ENCODE data around the gene PYCR2.

Gene PYCR2

DNA sequence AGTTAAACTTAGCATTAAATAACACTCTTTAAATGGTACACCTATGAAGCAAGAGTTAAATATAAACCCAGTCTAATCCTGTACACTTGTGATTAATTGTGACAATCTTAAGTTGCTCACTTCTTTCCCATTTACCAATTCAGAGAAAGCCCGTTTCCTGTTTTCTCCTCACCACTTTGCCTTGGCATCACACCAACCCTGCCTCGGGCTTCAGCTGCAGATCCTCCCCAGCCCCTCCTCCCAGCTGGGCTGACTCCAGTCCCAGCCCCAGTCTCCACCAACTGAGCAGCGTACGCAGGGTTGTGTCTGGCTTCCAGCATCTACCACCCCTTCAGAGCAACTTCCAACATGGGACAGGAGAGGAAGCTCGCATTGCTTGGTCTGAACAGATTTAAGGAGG is 4.1 kb downstream of the PYCR2 start:
- DNase-seq (ENCODE audit: low read depth) = no peak

DNA sequence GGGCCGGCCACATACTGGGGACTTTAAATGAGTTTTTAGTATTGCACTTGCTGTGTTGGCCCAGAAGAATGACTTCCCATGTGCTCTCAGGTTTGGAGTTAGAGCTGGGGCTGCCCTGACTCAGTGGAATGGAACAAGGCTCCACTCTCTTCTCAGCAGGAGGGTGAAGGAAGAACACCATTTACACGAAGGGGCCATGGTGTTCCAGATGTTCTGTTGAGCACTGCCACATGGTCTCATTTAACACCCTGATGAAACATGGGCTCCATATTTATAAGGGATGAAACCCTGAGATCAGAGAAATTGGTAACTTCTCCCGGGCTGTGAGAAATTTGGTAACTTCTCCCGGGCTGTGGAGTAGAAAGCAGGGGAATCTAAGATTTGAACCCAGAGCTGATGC is 5.8 kb downstream of the PYCR2 start:
- DNase-seq (ENCODE audit: low read depth) = no peak

DNA sequence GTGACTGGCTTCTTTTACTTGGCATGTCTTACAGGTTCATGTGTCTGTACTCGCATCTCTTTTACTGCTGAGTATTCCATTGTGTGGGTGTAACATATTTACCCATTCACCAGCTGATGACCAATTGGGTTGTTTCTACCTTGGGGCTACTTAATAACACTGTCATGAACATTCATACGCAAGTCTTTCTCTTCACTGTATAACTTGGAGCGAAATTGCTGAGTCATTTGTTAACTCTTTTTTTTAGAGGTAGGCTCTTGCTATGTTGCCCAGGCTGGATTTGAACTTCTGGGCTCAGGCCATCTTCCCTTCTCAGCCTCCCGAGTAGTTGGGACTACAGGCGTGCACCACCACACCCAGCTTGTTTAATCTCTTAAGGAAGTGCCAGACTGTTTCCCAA is 6.5 kb downstream of the PYCR2 start:
- DNase-seq (ENCODE audit: low read depth) = no peak

DNA sequence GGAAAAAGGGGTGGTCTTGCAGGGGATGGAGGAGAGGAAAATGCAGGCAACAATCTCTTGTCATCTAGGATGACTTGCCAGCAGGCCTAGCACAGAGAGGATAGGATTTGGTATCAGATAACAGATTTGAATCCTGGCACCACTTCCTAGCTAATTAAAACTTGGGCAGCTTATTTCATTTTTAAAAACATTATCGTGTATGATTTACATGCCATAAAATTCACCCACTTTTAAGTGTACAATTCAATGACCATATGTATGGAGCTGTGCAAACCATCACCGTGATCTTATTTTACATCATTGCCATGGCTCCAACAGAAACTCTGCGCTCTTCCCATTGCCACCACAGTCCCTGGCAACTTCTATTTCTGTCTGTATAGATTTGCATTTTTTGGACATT is 6.9 kb downstream of the PYCR2 start:
- no peak for DNase-seq (ENCODE audit: low read depth)

DNA sequence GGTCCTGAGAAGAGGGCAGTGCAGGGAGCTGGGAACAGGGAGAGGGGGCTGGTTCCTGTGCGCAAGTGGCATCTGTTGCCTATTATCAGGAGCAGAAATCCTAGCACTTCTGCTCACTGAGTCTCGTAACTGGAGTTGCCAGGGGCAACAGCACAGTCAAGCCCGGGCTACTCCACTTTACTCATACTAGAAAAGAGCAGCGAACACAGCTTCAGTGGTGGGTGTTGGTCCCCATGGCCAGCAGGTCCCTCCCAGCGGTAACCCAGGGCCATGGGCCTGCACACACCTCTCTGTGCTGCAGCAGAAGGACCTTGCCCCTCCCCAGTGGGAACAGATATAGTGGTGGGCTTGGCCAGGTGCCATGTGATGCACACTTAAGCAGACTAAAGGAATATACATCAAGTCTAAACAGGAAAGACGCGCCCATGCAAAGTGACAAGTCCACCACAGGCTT is 8.5 kb downstream of the PYCR2 start:
- DNase-seq (ENCODE audit: low read depth) = no peak

DNA sequence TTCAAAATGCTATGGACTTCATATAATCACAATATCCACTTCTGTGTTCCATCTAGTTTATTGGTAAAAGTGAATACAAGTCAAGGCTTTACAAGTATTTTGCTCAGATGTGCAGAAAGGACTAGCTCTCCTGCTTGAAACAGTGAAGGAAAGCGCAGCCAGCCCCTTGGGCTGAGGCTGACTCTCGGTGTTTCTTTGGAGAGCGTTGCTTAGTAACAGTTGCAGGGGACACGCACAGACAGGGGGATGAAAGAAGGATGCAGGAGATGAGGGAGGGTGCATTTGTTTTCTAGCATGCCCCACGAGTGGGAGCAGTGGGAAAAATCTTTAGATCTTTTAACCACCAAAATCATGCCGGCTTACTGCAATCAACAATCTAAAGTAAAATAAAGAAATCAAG is 9.1 kb downstream of the PYCR2 start:
- no peak for DNase-seq (ENCODE audit: low read depth)

DNA sequence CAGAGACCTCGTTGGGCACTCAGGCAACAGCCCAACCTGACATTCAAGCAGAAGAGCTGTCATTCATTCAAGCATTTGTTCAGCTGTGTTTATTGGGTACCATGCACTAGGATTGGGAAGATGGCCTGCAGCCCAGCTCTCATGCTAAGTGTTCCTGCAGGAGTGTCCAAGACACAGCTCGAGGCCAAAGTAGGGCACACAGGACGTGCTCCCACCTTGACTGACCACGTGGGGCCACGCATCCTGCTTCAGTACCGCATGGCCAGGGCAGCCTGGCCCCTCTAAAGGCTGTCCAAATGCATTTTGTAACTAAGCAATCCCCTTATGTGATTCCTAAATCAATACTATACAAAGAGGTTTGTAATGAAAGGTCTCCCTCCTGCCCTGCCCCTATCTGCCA is 9.7 kb downstream of the PYCR2 start:
- no peak for DNase-seq (ENCODE audit: low read depth)

DNA sequence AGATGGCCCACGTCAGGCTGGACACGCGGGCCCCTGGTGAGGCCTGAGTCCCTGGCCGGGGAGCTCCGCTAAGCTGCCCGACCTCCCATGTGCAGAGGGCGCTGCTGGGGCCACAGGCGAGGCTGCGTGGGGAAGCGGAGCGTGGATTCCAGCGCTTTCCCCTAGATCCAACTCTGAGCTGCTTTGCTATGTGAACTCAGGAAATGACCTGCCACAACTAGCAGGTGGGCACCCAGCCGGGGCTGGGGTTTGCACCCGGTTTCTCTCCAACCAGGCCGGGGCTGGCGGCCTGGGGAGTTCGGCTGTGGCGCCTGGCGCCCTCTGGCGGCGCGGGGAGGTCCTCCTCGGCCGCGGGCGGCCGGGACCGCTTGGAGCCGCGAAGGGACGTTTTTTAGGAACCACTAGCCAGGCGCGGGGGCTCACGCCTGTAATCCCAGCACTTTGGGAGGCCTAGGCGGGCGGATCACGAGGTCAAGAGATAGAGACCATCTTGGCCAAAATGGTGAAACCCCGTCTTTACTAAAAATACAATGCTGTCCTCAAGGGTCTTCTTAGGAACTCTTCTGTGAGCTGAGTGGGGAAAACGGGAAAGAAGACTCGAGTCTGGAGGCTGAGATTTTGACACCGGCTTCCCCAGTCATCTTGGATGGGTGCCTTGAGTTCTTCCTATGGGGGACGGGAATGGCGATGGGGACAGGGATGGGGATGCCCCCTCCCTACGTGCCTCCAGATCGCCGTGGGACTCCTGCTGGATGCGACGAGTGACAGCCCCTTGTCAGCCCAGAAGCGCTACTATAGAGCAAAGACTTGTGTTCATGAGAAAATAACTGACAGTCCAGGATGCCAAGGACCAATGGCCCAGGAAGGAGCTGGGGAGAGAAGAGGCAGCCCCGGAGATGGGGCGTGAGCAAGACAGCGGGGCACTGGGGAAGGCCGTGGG is 12.6 kb downstream of the PYCR2 start:
- DNase-seq (ENCODE audit: low read depth) = no peak

DNA sequence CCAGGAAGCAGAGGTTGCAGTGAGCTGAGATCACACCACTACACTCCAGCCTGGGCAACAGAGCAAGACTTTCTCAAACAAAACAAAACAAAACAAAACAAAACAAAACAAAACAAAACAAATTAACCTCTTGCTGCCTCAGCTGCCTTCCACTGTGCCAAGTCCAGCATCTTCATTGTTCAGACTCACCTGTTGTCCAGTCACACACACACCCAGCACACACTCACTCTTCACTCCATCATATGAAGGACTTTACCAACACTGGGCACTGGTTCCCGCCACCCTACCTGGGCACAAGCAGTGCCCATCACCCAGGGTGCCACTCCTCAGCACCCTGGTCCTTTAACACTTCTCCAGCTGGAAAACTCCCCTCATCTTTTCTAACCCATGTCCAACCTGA is 14.6 kb downstream of the PYCR2 start:
- no peak for DNase-seq (ENCODE audit: low read depth)

DNA sequence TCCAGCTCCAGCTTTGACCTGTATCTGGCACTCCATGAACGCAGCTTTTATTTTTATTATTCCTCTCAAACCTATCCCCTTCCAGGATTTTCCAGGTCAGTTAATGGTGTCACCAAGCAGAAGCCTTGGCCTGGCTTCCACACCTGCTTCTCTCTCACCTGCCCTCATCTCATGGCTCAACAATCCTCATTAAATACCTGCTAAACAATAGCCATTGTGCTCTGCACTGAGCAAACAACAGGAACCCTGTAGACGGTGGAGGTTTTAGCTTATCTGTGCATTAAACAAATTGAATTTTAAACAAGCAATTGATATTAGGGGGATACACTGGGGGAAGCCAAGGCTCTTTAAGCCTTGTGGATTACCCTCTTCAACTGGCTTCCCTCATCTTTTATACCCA is 15.3 kb downstream of the PYCR2 start:
- no peak for DNase-seq (ENCODE audit: low read depth)

DNA sequence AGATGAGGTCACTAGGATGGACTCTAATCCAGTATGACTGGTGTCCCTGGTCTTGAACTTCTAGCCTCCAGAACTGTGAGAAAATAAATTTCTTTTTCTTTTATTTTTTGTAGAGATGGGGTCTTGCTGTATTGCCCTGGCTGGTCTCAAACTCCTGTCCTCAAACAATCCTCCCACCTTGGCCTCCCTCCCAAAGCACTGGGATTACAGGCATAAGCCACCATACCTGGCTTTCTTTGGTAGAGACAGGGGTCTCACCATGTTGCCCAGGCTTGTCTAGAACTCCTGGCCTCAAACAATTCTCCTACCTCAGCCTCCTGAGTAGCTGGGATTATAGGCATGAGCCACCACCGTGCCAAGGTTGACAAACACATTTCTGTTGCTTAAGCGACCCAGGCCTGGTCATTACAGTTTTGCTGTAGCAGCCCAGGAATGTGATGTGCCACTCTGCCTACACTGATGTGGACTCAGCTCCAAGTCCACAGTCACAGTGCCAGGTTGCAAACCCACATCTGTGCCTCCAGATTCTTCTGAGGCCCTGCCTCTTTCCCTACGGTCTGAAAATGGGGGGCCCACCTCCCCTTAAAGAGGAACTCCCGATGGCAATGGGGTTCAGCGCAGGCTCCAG is 15.9 kb downstream of the PYCR2 start:
- DNase-seq (ENCODE audit: low read depth) = no peak

DNA sequence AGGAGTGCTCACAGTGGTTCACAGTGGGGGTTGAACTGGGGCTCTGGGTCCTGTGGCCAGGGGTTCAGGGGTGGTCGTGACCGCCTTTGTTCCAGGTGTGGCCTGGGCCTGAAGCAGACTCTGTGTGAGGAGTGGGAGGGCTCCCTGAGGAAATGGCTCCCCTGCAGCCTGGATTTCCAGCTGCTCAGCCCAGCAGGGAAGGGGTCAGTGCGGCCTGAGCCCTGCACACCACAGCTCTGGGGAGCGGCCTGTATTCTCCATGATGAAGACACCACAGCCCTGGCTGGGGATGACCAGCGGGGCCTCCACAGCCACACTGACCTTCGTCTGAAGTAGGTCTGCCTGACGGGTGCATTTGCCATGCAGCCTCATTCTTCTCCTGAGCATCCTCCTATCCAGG is 16.7 kb downstream of the PYCR2 start:
- DNase-seq (ENCODE audit: low read depth) = no peak

DNA sequence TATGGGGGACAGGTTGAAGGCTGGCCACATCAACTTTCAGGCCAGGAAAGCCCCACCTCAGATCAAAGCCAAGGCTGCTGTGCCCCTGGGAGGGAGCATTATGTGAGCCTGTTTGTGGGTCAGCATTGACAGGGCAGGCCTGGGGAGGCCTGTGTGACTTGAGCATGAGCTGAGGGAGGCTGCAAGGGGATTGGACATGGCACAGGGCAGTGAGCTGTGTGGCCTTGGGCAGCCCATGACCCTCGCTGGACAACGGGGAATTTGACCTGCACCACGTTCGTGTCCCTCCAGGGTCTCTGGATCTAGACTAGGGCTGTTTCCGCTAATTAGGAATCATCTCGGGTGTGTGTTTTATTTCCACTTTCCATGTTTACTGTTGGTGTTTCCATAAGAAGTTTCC is 17.6 kb downstream of the PYCR2 start:
- DNase-seq (ENCODE audit: low read depth) = no peak

DNA sequence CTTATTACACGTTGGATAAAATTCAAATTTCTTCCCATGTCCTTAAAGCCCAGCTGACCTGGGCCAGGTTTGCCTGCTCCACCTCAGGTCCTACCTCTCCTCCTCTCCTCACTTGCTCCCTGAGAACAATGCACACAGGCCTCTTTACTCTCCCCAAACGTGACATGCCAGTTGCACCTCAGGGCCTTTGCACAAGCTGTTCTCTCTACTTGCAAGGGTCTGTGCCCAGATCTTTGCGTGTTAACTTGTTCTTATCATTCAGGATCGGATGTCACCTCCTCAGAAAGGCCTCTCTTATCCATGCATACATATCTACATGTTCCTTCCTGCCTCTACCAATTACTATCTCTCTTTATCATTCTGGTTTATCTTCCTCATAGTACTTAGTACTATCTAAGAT is 20.4 kb downstream of the PYCR2 start:
- no peak for DNase-seq (ENCODE audit: low read depth)

DNA sequence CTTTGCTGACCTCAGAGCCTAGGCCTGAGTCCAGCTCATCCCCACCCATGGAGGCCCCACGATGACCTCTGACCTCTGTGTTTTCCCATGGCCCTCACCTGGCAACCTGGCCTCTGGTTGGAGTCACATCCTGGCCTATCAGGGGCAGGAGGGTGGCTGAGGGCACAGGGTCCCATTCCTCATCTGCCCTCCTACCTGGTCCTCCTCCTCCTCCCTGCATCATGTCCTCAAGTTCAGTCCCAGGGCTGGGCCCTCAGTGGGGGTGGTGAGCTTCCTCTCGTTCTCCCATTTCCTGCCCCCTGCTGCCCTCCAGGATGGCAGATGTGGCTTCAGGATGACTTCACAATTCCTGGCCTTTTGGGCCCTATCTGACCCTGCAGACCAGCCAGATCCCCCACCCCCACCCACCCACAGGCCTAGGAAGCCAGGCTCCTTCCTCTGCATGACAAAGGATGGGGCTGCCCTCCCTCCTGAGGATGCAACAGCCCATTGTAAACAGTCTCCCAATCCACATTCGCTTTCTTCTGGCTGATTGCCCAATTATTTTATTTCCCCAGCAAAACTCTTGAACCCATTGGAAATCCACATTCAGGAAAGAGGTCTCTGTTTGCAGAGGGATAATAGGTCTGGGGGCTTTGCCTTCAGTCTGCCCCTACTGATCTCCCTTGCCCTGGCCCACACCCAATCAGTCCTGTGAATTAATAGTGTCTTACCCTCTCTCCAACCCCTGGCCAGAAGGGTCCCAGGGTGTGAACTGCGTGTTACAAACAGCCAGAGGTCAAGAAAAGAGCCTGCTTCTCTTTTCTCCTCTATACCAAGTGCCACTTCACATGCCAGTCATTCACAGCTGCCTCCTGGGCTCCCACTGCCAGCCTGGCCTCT is 24.8 kb downstream of the PYCR2 start:
- DNase-seq (ENCODE audit: low read depth) = no peak

DNA sequence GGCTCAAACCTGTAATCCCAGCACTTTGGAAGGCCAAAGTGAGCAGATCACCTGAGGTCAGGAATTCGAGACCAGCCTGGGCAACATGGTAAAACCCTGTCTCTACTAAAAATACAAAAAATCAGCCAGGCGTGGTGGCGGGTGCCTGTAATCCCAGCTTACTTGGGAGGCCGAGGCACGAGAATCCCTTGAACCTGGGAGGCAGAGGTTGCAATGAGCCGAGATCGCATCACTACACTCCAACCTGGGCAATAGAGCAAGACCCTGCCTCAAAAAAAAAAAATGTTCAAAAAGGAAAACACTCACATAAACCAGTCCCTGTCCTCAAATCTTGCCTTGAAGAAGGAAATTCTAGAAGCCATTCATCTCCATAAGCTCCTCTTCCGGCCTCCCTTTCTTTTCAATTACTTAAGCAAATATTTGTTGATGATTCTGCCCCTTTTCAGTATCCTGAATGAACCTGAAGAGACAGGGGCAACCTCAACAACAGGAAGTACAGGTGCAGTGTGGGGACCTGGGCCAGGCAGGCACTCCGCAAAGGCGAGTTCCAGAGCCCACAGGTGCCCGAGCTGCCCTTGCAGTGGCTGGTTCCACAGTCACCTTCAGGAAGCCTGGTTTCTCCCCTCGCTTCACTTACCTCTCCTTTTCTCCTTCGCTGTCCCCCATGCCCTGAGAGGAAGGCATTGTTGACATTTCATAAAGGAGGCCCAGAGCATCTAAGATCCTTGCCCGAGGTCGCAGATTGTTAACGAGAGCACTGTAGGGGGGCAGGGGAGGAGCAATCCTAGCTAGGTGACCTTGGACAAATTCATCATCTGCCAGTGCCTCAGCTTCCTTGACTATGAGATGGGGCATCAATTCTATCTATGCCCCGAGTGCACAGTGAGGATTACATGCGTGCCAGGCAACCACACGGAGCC is 26.2 kb downstream of the PYCR2 start:
- DNase-seq (ENCODE audit: low read depth) = no peak

DNA sequence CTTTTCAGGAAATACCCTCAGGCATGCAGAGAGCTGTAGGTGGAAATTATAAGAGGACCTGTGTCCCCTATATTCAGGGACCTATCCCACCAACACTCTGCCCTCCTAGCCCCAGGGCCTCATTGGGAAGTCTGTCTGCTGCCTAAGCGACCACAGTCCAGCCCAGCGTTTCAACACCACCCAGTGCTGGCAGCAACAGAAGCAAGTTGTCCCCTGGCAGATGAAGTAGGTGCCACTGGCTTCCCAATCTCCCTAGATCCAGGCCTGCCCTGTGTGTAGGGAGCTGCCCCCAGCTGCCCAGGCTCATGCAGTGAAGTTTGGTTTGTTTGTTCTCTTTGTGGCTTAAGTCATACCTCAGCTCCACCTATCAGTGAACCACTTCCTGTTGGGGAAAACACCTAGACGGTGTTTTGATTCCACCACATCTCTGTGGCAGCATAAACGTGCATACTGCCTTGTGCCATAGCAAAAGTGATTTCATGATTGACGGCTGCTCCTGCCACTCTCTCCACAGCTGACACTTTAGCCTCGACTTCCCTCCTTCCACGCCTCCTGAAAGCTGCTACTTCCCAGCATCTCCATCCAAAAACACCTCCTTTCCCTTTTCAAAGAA is 27.0 kb downstream of the PYCR2 start:
- no peak for DNase-seq (ENCODE audit: low read depth)

DNA sequence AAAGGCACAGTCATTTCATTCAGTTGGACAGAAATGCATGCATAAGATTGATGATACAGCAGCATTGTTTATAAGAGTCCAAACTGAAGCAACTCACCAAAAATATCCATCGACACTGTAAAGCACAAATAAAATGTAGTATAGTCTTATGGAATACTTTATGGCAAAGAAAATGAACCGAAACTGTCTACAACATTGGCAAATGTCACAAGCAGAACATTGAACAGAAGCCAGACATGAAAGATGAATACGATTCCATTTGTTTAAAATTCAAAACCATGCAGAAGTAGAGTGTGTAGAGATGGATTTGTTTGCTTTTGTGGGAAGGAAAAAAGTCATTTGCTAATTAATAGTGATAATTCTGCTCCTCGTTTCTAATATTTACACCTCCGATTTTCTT is 27.6 kb downstream of the PYCR2 start:
- no peak for DNase-seq (ENCODE audit: low read depth)

DNA sequence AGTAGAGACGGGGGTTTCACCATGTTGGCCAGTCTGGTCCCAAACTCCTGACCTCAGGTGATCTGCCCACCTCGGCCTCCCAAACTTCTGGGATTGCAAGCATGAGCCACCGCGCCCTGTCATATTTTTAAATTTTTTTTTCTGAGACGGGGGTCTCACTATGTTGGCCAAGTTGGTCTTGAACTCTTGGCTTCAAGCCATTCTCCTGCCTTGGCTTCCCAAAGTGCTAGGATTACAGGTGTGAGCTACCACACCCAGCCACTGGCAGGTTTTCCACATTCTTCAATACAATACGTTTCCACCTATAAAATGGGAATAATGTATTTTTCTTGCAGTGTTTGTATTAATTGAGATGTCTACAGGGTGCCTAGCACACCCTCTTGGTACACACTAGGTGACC is 31.7 kb downstream of the PYCR2 start:
- DNase-seq (ENCODE audit: low read depth) = no peak

DNA sequence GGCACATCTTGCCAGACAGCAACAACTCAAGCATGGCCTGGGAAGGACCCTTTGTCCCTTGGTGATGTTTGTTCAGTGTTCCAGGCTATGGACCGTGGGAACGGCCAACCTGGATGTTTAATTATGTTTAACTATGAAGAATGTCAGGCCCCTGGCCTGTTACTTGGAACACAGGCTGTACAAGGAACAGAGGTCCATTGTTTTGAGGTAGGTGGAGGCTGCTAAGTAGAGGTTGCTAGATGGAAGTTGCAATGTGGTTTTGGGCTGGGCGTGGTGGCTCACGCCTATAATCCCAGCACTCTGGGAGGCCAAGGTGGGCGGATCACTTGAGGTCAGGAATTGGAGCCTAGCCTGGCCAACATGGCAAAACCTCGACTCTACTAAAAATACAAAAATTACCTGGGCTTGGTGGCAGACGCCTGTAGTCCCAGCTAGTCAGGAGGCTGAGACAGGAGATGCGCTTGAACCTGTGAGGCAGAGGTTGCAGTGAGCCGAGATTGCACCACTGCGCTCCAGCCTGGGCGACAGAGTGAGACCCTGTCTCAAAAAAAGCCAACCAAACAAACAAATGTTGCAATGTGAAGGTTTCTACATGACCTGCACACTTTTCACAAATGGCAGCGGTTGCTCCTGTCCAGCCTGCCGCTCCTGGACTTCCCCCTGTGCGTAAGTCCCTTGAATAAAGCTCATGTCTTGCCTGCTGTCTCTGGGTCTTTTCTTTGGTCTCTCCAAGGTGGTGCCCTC is 32.6 kb downstream of the PYCR2 start:
- no peak for DNase-seq (ENCODE audit: low read depth)
